Measurements from ENCODE around the gene SCN5A. TPM values are rescaled to one million over a fixed set of nuclear protein-coding genes. Genes with fewer than 3 reads are reported as not detected.

The SCN5A gene
- total RNA-seq, 1 donor from 2014 or later, result 1.4 TPM

DNA sequence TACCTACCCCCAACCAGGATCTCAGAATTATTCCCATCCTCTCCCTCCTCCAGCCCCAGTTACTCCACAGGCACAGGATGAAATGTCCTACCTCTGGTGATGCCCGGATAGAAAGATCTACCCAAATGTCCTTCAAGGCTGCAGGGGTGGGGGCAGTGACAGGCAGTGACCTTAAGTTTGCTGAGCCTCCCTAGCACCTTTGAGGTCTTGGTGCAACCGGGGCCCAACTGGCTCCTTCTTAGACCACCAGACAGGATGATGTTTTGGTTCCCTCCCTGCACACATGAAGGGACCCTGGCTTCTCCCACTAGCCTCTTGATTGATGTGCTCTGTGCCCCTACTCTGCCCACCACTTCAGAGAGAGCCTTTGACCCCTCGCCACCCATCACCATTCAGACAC lies 117.0 kb downstream of the SCN5A start:
- Mint-ChIP-seq H3K4me3 (no peak overlapping the region), H3K4me1 (no peaks in the 10 kb centered on the region), H3K27ac (no peak overlapping the region), H3K27me3 (ENCODE audit: low read depth) (no peaks in the 10 kb centered on the region), H3K9me3 (peaks cover 13% of the 10 kb centered on the region), H3K36me3 (peaks cover 25% of the 10 kb centered on the region)
- DNase-seq (ENCODE audit: low spot score in 2 of 2, unreplicated experiment in 2 of 2), result no peak
- TF ChIP-seq, protein P1, sequence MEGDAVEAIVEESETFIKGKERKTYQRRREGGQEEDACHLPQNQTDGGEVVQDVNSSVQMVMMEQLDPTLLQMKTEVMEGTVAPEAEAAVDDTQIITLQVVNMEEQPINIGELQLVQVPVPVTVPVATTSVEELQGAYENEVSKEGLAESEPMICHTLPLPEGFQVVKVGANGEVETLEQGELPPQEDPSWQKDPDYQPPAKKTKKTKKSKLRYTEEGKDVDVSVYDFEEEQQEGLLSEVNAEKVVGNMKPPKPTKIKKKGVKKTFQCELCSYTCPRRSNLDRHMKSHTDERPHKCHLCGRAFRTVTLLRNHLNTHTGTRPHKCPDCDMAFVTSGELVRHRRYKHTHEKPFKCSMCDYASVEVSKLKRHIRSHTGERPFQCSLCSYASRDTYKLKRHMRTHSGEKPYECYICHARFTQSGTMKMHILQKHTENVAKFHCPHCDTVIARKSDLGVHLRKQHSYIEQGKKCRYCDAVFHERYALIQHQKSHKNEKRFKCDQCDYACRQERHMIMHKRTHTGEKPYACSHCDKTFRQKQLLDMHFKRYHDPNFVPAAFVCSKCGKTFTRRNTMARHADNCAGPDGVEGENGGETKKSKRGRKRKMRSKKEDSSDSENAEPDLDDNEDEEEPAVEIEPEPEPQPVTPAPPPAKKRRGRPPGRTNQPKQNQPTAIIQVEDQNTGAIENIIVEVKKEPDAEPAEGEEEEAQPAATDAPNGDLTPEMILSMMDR (IDR thresholded peaks at IDR 0.05; ENCODE audit: unreplicated experiment), result no peak

DNA sequence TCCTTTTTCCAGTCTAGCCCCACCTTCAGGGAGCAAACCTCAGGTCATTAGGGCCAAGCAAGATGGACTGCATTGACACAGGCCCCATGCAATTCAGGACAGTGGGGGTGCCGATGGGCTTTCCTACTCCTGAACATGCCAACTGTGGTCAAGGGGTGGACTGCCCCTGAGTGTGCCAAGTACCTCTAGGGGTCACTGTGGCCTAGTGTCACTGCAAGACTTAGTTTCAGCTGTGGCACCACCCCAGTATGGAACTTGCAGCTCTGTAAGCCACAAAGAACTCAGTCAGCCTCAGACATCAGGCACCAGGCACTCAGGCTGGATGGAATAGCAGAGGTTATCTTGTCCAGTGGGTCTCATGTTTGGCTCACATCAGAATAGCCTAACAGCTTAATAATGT lies 121.0 kb downstream of the SCN5A start:
- Mint-ChIP-seq H3K4me1 (no peaks in the 10 kb centered on the region), H3K4me3 (no peak overlapping the region), H3K36me3 (peaks cover 37% of the 10 kb centered on the region), H3K27ac (no peak overlapping the region), H3K27me3 (ENCODE audit: low read depth) (no peaks in the 10 kb centered on the region), H3K9me3 (no peaks in the 10 kb centered on the region)
- no peak for DNase-seq (ENCODE audit: low spot score in 2 of 2, unreplicated experiment in 2 of 2)
- TF ChIP-seq, protein P1 (IDR thresholded peaks at IDR 0.05; ENCODE audit: unreplicated experiment), result no peak

DNA sequence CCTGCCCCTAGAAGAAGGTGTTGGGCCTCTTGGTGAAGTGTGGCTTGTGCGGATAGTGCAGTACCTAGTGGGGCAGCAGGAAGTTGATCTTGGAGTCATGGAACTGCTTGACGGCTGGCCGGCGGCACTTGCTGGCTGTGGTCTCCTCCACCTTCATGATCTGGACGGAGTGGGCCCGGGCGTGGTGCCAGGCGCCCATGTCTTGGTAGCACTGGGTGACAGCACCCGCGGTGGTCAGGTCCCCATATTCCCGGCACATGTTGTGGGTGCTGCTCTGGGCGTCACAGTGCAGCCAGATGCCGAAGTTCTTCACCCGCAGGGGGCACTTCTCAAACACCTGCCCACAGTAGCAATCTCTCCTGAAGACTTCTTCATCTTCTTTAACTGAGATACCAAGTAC lies 122.7 kb downstream of the SCN5A start:
- Mint-ChIP-seq H3K27ac (no peak overlapping the region), H3K4me3 (no peak overlapping the region), H3K4me1 (no peaks in the 10 kb centered on the region), H3K27me3 (ENCODE audit: low read depth) (no peaks in the 10 kb centered on the region), H3K36me3 (peaks cover 37% of the 10 kb centered on the region), H3K9me3 (no peaks in the 10 kb centered on the region)
- TF ChIP-seq, protein P1 (IDR thresholded peaks at IDR 0.05; ENCODE audit: unreplicated experiment), result no peak
- DNase-seq (ENCODE audit: low spot score in 2 of 2, unreplicated experiment in 2 of 2), result no peak

DNA sequence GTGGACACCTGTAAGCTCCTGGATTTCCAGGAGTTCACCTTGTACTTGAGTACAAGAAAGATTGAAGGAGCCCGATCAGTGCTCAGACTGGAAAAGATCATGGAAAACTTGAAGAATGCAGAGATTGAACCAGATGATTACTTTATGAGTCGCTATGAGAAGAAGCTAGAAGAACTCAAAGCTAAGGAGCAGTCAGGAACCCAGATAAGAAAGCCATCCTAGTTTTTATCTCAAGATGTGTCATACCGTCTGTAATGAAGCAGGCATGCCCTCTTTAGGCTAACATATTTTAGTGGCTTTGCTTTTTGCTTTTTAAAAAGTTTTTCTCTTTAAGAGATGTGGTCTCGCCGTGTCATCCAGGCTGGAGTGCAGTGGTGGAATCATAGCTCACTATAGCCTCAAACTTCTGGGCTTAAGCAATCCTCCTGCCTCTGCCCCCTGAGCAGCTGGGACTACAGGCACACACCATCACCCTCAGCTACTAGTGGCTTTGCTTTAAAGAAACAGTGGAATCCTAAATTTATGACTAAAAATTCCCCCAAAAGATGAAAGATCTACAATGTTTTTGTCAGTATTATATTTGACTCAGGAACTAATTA lies 125.2 kb downstream of the SCN5A start:
- no peak for DNase-seq (ENCODE audit: low spot score in 2 of 2, unreplicated experiment in 2 of 2)
- H3K4me3 Mint-ChIP-seq, result no peak overlapping the region
- TF ChIP-seq, protein P1 (IDR thresholded peaks at IDR 0.05; ENCODE audit: unreplicated experiment), result no peak
- H3K27ac Mint-ChIP-seq, result no peak overlapping the region
- no peaks in the 10 kb centered on the region for H3K9me3 Mint-ChIP-seq
- H3K27me3 Mint-ChIP-seq (ENCODE audit: low read depth), result no peaks in the 10 kb centered on the region
- no peaks in the 10 kb centered on the region for H3K4me1 Mint-ChIP-seq
- H3K36me3 Mint-ChIP-seq, result peaks cover 41% of the 10 kb centered on the region

DNA sequence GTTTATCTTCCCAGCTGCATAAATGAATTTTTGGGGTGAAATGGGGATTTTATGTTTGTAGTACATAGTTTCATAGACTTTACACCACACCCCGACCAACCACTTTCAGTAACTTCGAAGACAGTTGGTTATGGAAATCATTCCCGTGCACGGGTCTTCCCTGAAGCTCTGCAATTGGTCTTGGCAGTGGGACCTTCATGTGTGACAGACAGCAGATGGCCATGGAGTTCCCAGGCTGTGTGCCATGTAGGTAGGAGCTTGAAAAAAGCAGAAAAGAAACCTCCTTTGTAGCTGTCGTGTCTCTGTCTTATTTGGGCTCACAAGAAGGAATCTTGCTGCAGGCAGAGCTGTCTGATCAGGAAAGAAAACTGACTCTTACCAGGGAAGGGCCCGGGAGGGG lies 127.5 kb downstream of the SCN5A start:
- Mint-ChIP-seq H3K27me3 (ENCODE audit: low read depth) (no peaks in the 10 kb centered on the region), H3K4me3 (no peak overlapping the region), H3K9me3 (no peaks in the 10 kb centered on the region), H3K4me1 (no peaks in the 10 kb centered on the region), H3K36me3 (peaks cover 34% of the 10 kb centered on the region), H3K27ac (no peak overlapping the region)
- TF ChIP-seq, protein P1 (IDR thresholded peaks at IDR 0.05; ENCODE audit: unreplicated experiment), result no peak
- DNase-seq (ENCODE audit: low spot score in 2 of 2, unreplicated experiment in 2 of 2), result no peak

All from mesothelial cell of epicardium (in vitro differentiated cells).